B cell (primary cell): Measurements from ENCODE around the gene RBMS3. TPM values are rescaled to one million over a fixed set of nuclear protein-coding genes. Genes with fewer than 3 reads are reported as not detected.

Experiments
- ATAC-seq: fragments of 200-7000 bp; cut with Tn5 transposase; one replicate; pipeline ENCODE4 v1.10.0; 2021; ENCODE audit warnings: low read depth, mild to moderate bottlenecking, moderate number of reproducible peaks, moderate library complexity
- CTCF ChIA-PET: fragments of 350-600 bp; sonication (Branson Sonifier 250); formaldehyde crosslinking; loops from one replicate; lab custom pipeline; 2021; ENCODE audit warnings: antibody characterized with exemption, inconsistent platforms; lab: Charles Lee
- POLR2A ChIA-PET: fragments of 350-600 bp; sonication (Branson Sonifier 250); formaldehyde crosslinking; loops from one replicate; lab custom pipeline; 2021; ENCODE audit warnings: antibody characterized with exemption; lab: Charles Lee
- DNase-seq: peaks from one replicate; pipeline ENCODE4 v3.0.0; 2013
- H2AFZ ChIP-seq: 2 replicates; pipeline ENCODE4 v1.6.1; 2012; ENCODE audit warnings: mild to moderate bottlenecking, low read depth, low read length; ENCODE audit not compliant: insufficient read depth, poor library complexity, severe bottlenecking
- H3K27ac ChIP-seq, 2 donors: 1 replicate in 1 of 2; 2 replicates in 1 of 2; pipeline ENCODE4 v1.5.1; 2012 to 2013; ENCODE audit warnings: low read length in 2 of 2, mild to moderate bottlenecking in 2 of 2, moderate library complexity in 1 of 2
- H3K27me3 ChIP-seq, 4 experiments: fragments of 200-600 bp in 1 of 4; sonication (generic) in 1 of 4; replicated peaks in 1 of 4; 1 replicate in 2 of 4; 2 replicates in 2 of 4; pipeline versions ENCODE4 v1.6.1 to v1.7.0; 2013 to 2016; ENCODE audit warnings: low read length in 3 of 4, mild to moderate bottlenecking in 2 of 4, mixed read lengths in 1 of 4, moderate library complexity in 1 of 4; ENCODE audit not compliant: insufficient read depth in 4 of 4, control insufficient read depth in 3 of 4; ENCODE audit errors: control extremely low read depth in 1 of 4
- H3K36me3 ChIP-seq, 2 experiments: replicated peaks in 1 of 2; 1 replicate in 1 of 2; 2 replicates in 1 of 2; pipeline versions ENCODE4 v1.6.1 to v1.7.1; 2013; ENCODE audit warnings: low read length in 1 of 2; ENCODE audit not compliant: insufficient read depth in 2 of 2, control insufficient read depth in 1 of 2; ENCODE audit errors: control extremely low read depth in 1 of 2, extremely low read depth in 1 of 2
- H3K4me1 ChIP-seq, 2 donors: fragments of 200-600 bp in 1 of 2; sonication (generic) in 1 of 2; 1 replicate in 1 of 2; 2 replicates in 1 of 2; pipeline versions ENCODE4 v1.5.1 to v1.6.1; 2013 to 2017; ENCODE audit warnings: low read length in 2 of 2; ENCODE audit not compliant: control insufficient read depth in 2 of 2, insufficient read depth in 2 of 2
- H3K4me2 ChIP-seq: replicated peaks from 2 replicates; pipeline ENCODE3; 2012; ENCODE audit warnings: mild to moderate bottlenecking, low read depth, low read length; ENCODE audit not compliant: poor library complexity, severe bottlenecking
- H3K4me3 ChIP-seq, 5 experiments: fragments of 200-600 bp in 1 of 5; sonication (generic) in 1 of 5; 1 replicate in 3 of 5; 2 replicates in 2 of 5; pipeline versions ENCODE4 v1.5.1 to v1.7.0; 2011 to 2016; ENCODE audit warnings: low read length in 4 of 5, mild to moderate bottlenecking in 4 of 5, low read depth in 2 of 5, control low read depth in 1 of 5, moderate library complexity in 1 of 5; ENCODE audit not compliant: insufficient read depth in 1 of 5; ENCODE audit errors: control extremely low read depth in 1 of 5, extremely low read depth in 1 of 5
- H3K79me2 ChIP-seq: fragments of 200-600 bp; sonication (generic); one replicate; pipeline ENCODE4 v1.6.0; 2016; ENCODE audit warnings: low read length; ENCODE audit not compliant: control insufficient read depth, insufficient read depth
- H3K9ac ChIP-seq: fragments of 200-600 bp; sonication (generic); 2 replicates; pipeline ENCODE4 v1.6.1; 2017; ENCODE audit warnings: mild to moderate bottlenecking, low read length, moderate library complexity
- H3K9me3 ChIP-seq, 3 donors: one replicate each; pipeline versions ENCODE4 v1.6.1 to v1.7.1; 2013; ENCODE audit warnings: low read length in 2 of 3; ENCODE audit not compliant: control insufficient read depth in 2 of 3, insufficient read depth in 1 of 3; ENCODE audit errors: control extremely low read depth in 1 of 3
- H4K20me1 ChIP-seq: 2 replicates; pipeline ENCODE4 v1.6.0; 2012; ENCODE audit warnings: mild to moderate bottlenecking, low read length; ENCODE audit not compliant: insufficient read depth, control insufficient read depth, poor library complexity, severe bottlenecking
- H3K27ac Mint-ChIP-seq: one replicate; pipeline ENCODE4 v1.8.0; 2021; ENCODE audit warnings: mixed read lengths
- H3K27me3 Mint-ChIP-seq: one replicate; pipeline ENCODE4 v1.8.0; 2021; ENCODE audit warnings: mixed read lengths
- H3K4me1 Mint-ChIP-seq: one replicate; pipeline ENCODE4 v1.8.0; 2021; ENCODE audit warnings: mixed read lengths
- H3K4me3 Mint-ChIP-seq: one replicate; pipeline ENCODE4 v1.8.0; 2021; ENCODE audit warnings: mixed read lengths
- H3K9me3 Mint-ChIP-seq: one replicate; pipeline ENCODE4 v1.8.0; 2022; ENCODE audit warnings: mixed read lengths; ENCODE audit not compliant: insufficient read depth
- CTCF ChIP-seq: fragments of 200-600 bp; IDR thresholded peaks from one replicate; pipeline ENCODE4 v1.8.0; 2022; ENCODE audit warnings: antibody characterized with exemption, mild to moderate bottlenecking
- EZH2 ChIP-seq: IDR thresholded peaks from 2 replicates; pipeline ENCODE4 v1.6.1; 2012; ENCODE audit warnings: borderline replicate concordance, low read depth, mild to moderate bottlenecking, moderate library complexity, low read length; ENCODE audit not compliant: insufficient read depth, poor library complexity, severe bottlenecking
- WGBS: methylation state at CpG from one replicate; pipeline ENCODE4 v1.1.5; 2013; ENCODE audit warnings: missing lambda C conversion rate; ENCODE audit not compliant: insufficient coverage; 5-methylcytosine and 5-hydroxymethylcytosine counted together
- intact Hi-C: fragments of 100-400 bp; cut with micrococcal nuclease; formaldehyde crosslinking; loops from one replicate; pipeline ENCODE4 v1.10.0; 2022
- polyA plus RNA-seq: library from polyadenylated mRNA; depleted of rRNA; stranded (reverse); fragments of >200 nt; gene quantifications from 2 replicates; pipeline ENCODE4 v1.2.3, GENCODE V29; 2012
- total RNA-seq, 2 donors: library from RNA; stranded (reverse); fragments of 120-200 nt in 1 of 2; gene quantifications; 1 replicate in 1 of 2; 2 replicates in 1 of 2; pipeline versions ENCODE4 v1.2.3 to v1.2.4, GENCODE V29; 2013 to 2022

The RBMS3 gene
- total and polyA plus RNA-seq, 2 donors (not counting 1 experiment from before 2014, with no cell fraction given): not detected

- intact Hi-C loops: no loop called here
- ChIA-PET POLR2A (no interaction called here), CTCF (no interaction called here)
- Histone ChIP-seq H4K20me1 (no peaks in the 10 kb centered on the region), H3K36me3 (no peaks in the 10 kb centered on the region), H3K79me2 (no peaks in the 10 kb centered on the region), H3K9me3 (no peaks in the 10 kb centered on the region), H3K4me2 (no peak overlapping the region), H3K9ac (no peak overlapping the region), H3K4me3 (no peak overlapping the region), H3K4me1 (peaks cover 0 to 4% of the 10 kb centered on the region in 2 donors), H2AFZ (no peak overlapping the region), H3K27ac (no peak overlapping the region), H3K27me3 (no peaks in the 10 kb centered on the region)
- no peak overlapping the region for H3K4me3 Mint-ChIP-seq
- H3K27me3 Mint-ChIP-seq: no peaks in the 10 kb centered on the region
- 92% methylated on average over 4 of the region's 5 CpGs for WGBS
- no peak for ATAC-seq
- TF ChIP-seq CTCF (no peak), EZH2 (no peak)
- H3K27ac Mint-ChIP-seq: no peak overlapping the region
- no peaks in the 10 kb centered on the region for H3K9me3 Mint-ChIP-seq
- peaks cover 5% of the 10 kb centered on the region for H3K4me1 Mint-ChIP-seq
- no peak for DNase-seq
These were observed 104.4 kb downstream of the RBMS3 start for GRCh38 chr3:29385046-29385830.

GRCh38 chr3:29389362-29389761 lies 108.5 kb downstream of the RBMS3 start:
- no peak overlapping the region for H3K4me3 ChIP-seq
- intact Hi-C loops: no loop called here
- POLR2A ChIA-PET: no interaction called here
- no peaks in the 10 kb centered on the region for H3K27me3 ChIP-seq
- H3K4me1 Mint-ChIP-seq: no peaks in the 10 kb centered on the region
- no peak overlapping the region for H3K9ac ChIP-seq
- peaks cover 0 to 1% (median 0%) of the 10 kb centered on the region in 3 donors for H3K9me3 ChIP-seq
- CTCF ChIA-PET: no interaction called here
- no peak overlapping the region for H3K4me3 Mint-ChIP-seq
- ATAC-seq: no peak
- WGBS: no CpG with 5 or more reads among the region's 2 CpGs
- H3K4me1 ChIP-seq: no peaks in the 10 kb centered on the region
- H3K4me2 ChIP-seq: no peak overlapping the region
- H3K27me3 Mint-ChIP-seq: no peaks in the 10 kb centered on the region
- H3K79me2 ChIP-seq: no peaks in the 10 kb centered on the region
- DNase-seq: no peak
- no peak overlapping the region for H3K27ac ChIP-seq
- H3K9me3 Mint-ChIP-seq: peaks cover 2% of the 10 kb centered on the region
- no peaks in the 10 kb centered on the region for H4K20me1 ChIP-seq
- no peak overlapping the region for H2AFZ ChIP-seq
- no peaks in the 10 kb centered on the region for H3K36me3 ChIP-seq
- TF ChIP-seq CTCF: no peak
- H3K27ac Mint-ChIP-seq: no peak overlapping the region
